ENCODE measurements around the gene MLF1. TPM values are rescaled to one million over a fixed set of nuclear protein-coding genes. Genes with fewer than 3 reads are reported as not detected.

The MLF1 gene
- polyA plus RNA-seq, 1 of the 3 experiments (the other 2 are of a cell fraction), result 8.2 TPM

- Histone ChIP-seq H3K27me3 (ENCODE audit: insufficient read depth) (no peaks in the 10 kb centered on the region), H3K36me3 (replicated peaks in 1 of 2; ENCODE audit: control insufficient read depth in 1 of 2, insufficient read depth in 2 of 2, low read length in 1 of 2) (no peaks in the 10 kb centered on the region), H3K9me3 (no peaks in the 10 kb centered on the region), H3K79me2 (ENCODE audit: insufficient read depth) (0 out of 2 replicates have a peak, but pooled peaks cover 4% of the 10 kb centered on the region), H3K4me1 (ENCODE audit: control insufficient read depth in 1 of 2, insufficient read depth in 2 of 2, low read depth in 1 of 2, low read length in 1 of 2) (peaks cover 0 to 11% of the 10 kb centered on the region in 2 experiments; a peak in 2 of 4 replicates), H3K9me2 (no peaks in the 10 kb centered on the region), H3K9ac (no peak overlapping the region), H3K27ac (ENCODE audit: low read depth in 2 of 2, low read length in 1 of 2) (no peak overlapping the region), H4K20me1 (ENCODE audit: insufficient read depth) (no peaks in the 10 kb centered on the region), H3K4me2 (no peak overlapping the region), H3K4me3 (ENCODE audit: low read depth in 2 of 2, low read length in 1 of 2) (no peak overlapping the region), H2AFZ (ENCODE audit: low read depth) (no peak overlapping the region), H3F3A (replicated peaks; ENCODE audit: insufficient read depth) (no peaks in the 10 kb centered on the region)
- POLR2A ChIA-PET, result no interaction called here
- no peak for DNase-seq
- CTCF ChIA-PET, result interaction anchor here (0.9 to 1.6 kb wide), 2 partner anchors 13 to 71 kb away, joined by 3 to 4 read pairs; partner anchors contain the start of gene GFM1
- TF ChIP-seq GABPA (IDR thresholded peaks at IDR 0.05; ENCODE audit: low read depth) (no peak), YY1 (IDR thresholded peaks at IDR 0.05; ENCODE audit: low read depth) (no peak), FOXM1 (IDR thresholded peaks at IDR 0.05; ENCODE audit: low read depth) (no peak), ELF1 (IDR thresholded peaks at IDR 0.05) (no peak), SIN3A (IDR thresholded peaks at IDR 0.05; ENCODE audit: borderline replicate concordance, low read depth, low read length) (no peak), CTCF (IDR thresholded peaks at IDR 0.05) (no peak), GATA2 (CRISPR knock-in tag; IDR thresholded peaks at IDR 0.05) (no peak), POLR2AphosphoS5 (IDR thresholded peaks at IDR 0.05; ENCODE audit: low read depth, low read length) (no peak), MAX (IDR thresholded peaks at IDR 0.05; ENCODE audit: low read depth) (no peak), EZH2phosphoT487 (IDR thresholded peaks at IDR 0.05; ENCODE audit: borderline replicate concordance, low read depth) (no peak)
- 92% methylated on average over 7 of the region's 7 CpGs for WGBS (ENCODE audit: low lambda C conversion rate)
Observed at GRCh38 chr3:158573714-158574113, 2.7 kb downstream of the MLF1 start.

- Histone ChIP-seq H3K4me3 (ENCODE audit: low read depth in 2 of 2, low read length in 1 of 2) (no peak overlapping the region), H3K27me3 (ENCODE audit: insufficient read depth) (no peaks in the 10 kb centered on the region), H2AFZ (ENCODE audit: low read depth) (no peak overlapping the region), H3K4me1 (ENCODE audit: control insufficient read depth in 1 of 2, insufficient read depth in 2 of 2, low read depth in 1 of 2, low read length in 1 of 2) (peaks cover 0 to 11% of the 10 kb centered on the region in 2 experiments; a peak in 2 of 4 replicates), H3K79me2 (ENCODE audit: insufficient read depth) (0 out of 2 replicates have a peak, but pooled peaks cover 4% of the 10 kb centered on the region), H3F3A (replicated peaks; ENCODE audit: insufficient read depth) (no peaks in the 10 kb centered on the region), H3K9me2 (no peaks in the 10 kb centered on the region), H3K36me3 (replicated peaks in 1 of 2; ENCODE audit: control insufficient read depth in 1 of 2, insufficient read depth in 2 of 2, low read length in 1 of 2) (no peaks in the 10 kb centered on the region), H3K9me3 (no peaks in the 10 kb centered on the region), H3K9ac (no peak overlapping the region), H3K27ac (ENCODE audit: low read depth in 2 of 2, low read length in 1 of 2) (no peak overlapping the region), H4K20me1 (ENCODE audit: insufficient read depth) (no peaks in the 10 kb centered on the region), H3K4me2 (no peak overlapping the region)
- no peak for DNase-seq
- ChIA-PET POLR2A (no interaction called here), CTCF (interaction anchor here (1.6 kb wide), 1 partner anchor 70 kb away, joined by 4 read pairs; the partner anchor contains the start of gene GFM1)
- TF ChIP-seq PBX3 (IDR thresholded peaks at IDR 0.05), result no peak
- no peak for TF ChIP-seq USF2 (IDR thresholded peaks at IDR 0.05; ENCODE audit: borderline replicate concordance, low read depth, low read length)
- no peak for TF ChIP-seq GATA2 (CRISPR knock-in tag; IDR thresholded peaks at IDR 0.05)
- no peak for TF ChIP-seq IRF3 (IDR thresholded peaks at IDR 0.05; ENCODE audit: low read depth, low read length)
- TF ChIP-seq NRF1 (IDR thresholded peaks at IDR 0.05; ENCODE audit: low read depth, low read length), result no peak
- TF ChIP-seq POLR2AphosphoS5 (IDR thresholded peaks at IDR 0.05; ENCODE audit: low read depth, low read length), result no peak
- TF ChIP-seq FOSL2 (IDR thresholded peaks at IDR 0.05; ENCODE audit: borderline replicate concordance, low read depth), result no peak
- TF ChIP-seq EZH2phosphoT487 (IDR thresholded peaks at IDR 0.05; ENCODE audit: borderline replicate concordance, low read depth), result no peak
- no peak for TF ChIP-seq JUND (IDR thresholded peaks at IDR 0.05)
- TF ChIP-seq SIN3A (IDR thresholded peaks at IDR 0.05; ENCODE audit: borderline replicate concordance, low read depth, low read length), result no peak
- 81% methylated on average over 1 of the region's 1 CpG for WGBS (ENCODE audit: low lambda C conversion rate)
Observed at GRCh38 chr3:158574646-158575045, 3.7 kb downstream of the MLF1 start.

Measured in SK-N-SH (cell line).